Measurements from ENCODE around the gene OVAAL.

OVAAL gene

DNA sequence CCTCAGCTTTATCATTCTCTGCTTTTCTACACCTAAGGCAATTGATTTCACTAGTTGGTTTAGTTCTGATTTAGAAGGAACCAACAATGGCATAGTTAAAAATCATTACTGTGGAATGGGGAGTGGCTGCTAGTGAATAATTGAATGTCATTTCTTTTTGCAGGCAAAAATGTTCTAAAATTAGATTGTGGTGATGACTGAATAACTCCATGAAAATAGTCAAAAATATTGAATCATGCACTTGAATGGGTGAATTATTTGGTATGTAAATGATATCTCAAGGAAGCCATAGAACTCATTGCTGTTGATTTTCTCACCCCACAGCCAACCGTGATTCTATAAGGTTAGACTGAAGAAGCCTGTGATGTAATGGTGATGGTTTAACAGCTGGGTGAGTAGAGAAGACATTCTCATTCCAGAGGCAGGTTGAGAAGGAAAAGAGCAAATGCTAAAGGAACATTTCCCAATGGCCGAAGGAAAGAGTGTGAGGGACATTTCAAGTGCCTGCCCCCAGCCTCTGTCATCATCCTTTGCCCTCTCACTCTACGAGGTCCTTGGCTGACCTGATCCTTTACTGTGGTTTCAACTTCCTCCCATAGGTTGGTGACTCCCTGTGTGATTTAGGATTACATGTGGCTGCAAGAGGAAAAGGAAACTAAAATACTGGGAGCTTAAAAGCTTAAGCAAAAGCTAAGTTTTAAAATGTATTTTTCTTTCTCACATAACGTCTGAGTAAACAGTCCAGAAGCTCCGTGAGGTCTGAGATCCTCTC lies 12.5 kb downstream of the OVAAL start:
- no peak for DNase-seq

DNA sequence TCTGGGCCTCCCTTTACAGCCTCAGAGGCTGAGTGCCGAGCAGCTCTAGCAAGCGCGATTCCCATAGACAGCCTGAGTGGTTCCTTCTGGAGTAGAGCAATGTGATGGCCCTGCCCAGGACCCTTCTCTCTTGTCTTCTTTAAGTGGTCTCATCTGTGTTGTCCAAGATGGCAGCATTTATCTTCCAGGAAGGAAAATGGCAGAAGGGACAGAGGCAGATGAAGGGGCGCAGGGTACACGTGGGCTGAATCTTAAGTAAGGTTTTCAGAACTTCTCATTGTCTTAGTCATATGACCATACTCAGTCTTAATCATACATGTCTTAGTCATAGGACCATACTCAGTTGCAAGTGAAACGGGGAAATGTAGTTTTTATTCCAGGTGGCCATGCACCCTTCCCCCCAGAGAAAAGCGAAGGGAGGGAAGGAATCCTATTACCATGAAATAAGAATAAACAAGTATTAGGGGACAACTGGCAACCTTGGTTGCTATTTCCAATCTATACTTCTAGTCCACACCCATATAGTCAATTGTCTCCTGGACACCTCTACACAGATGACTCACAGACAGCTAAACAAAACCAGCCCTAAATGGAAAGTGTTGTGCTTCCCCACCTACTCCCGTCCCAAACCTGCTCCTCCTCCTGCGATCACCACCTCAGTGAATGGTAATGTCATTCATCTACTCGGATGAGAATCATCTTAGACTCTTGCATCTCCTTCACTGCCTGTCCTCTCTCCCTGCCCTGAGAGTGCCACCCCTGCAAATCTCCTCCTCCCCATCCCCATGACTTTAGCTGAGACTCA lies 13.3 kb downstream of the OVAAL start:
- peak; percentile 42 for DNase-seq

DNA sequence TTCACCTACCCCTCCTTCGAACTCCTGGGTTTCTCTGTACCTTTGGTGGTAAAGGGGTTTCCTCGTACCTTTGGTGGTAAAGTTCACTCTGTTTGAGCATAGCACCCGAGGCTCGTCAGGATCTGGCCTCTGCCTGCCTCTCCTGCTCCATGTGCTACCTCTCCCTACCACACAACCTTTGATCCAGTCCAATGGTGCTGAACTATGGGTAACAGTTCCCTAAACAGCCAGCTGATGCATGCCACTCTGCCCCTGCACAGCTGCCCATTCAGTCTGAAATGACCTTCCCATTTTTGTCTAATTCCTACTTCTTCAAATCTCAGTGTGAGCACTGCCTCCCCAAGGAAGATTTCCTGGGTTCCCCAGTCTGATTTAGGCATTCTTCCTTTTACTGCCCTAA lies 14.0 kb downstream of the OVAAL start:
- DNase-seq: no peak

DNA sequence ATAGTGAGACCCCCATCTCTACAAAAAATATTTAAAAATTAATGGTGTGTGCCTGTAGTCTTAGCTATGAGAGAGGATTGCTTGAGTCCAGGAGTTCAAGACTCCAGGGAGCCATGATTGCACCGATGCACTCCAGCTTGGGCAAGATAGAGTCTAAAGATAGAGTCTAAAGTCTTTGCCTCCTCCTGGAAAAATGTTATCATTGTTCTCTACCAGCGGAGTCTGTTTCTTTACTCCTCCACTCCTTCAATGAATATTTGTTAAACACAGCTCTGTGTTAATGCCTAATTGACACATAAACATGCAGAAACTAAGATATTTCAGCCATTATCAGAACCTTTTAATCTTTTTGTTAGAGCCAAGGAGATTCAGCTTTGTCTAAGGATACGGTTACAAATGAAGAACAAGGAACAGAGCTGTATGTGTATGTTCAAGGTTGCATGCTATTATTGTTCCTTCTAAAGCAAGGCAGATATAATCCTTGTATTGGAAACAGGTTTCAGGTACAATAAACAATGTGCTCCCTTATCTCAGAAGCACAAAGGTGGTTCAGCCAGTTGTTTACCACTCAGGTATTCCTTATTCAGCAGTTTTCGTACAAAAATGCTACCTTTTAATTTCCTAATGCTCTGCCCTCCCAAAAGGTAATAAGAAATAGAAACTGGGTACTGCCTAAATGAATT lies 15.4 kb downstream of the OVAAL start:
- DNase-seq: no peak

DNA sequence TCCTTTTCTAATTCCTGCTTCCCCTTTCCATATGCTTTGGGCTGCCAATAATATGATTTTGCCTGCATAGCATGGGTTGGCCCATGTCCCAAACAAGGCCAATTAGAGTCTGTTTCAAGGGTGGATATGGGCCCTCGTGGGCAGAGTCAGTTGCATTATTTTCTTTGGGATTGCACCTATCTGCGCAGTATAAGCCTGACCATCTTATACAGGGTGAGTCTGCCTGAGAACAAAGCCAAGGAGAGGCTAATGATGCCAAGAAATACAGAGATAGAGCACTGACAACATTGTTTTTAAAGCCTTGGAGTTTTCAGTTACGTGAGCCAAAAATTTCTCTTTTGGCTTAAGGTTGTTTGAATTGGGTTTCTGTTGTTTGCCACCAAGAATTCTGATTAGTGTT lies 18.6 kb downstream of the OVAAL start:
- DNase-seq: no peak

DNA sequence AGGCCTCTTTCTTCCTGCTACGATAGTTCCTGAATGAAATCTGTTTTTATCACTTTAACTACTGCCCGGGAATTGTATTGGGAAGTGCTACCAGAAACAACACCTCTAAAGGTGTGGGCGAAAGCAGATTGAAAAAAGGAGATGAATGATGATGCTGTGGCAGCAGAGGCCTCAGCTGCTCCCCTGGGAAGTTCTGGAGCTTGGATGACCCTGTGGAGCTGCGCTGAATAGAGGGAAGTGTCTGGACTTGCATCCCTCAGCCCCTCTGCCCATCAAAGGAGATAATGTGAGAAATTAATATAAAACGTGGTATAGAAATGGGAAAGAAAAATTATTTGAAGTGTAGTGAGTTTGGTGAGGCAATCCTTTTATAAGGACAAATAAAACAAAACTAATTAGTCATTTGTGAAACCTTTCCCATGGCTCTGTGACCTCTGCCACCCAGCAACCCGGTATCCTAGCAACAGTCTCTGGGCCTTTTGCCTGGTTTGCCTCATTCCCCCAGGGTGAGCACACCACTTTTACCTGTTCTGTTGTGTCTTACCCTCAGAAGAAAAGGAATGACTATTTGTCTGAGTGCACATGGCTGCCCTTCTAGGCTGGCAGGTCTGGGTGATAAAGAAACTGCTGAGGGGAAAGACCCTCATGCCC lies 21.3 kb downstream of the OVAAL start:
- DNase-seq: no peak

DNA sequence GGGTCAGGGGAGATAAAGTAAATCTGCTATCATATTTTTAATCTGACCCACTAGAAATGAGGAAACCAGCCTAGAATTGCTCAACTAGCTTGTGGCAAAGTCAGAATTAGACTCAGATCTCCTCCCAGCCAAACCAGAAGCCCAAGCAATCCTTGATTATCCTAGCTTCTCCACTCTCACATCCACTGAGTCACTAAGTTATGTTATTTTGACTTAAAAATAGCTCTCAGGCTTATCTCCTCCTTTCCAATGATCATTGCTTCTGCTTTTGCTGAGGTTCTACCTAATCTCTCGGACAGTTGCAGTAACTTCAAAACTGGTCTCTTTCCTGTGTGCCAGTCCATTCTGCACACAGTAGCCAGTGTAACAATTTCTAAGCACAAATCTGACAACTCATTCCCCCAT lies 22.9 kb downstream of the OVAAL start:
- DNase-seq: no peak

DNA sequence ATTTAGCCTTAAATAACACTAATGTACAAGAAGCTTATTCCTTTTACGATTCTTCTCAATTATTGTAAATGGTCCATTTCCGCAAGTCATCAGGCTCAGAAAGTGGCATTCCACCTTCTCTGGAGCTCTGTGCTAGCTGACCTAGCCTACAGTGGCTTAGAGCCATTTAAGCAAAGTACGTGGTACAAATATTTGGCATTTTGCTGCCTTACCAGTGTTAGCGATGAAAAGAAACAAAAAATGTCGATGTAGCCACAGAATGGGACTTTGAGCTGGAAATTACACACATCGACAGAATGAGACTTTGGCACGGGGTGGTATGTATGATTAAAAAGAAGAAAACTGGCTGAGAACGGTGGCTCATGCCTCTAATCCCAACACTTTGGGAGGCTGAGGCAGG lies 26.1 kb downstream of the OVAAL start:
- no peak for DNase-seq

DNA sequence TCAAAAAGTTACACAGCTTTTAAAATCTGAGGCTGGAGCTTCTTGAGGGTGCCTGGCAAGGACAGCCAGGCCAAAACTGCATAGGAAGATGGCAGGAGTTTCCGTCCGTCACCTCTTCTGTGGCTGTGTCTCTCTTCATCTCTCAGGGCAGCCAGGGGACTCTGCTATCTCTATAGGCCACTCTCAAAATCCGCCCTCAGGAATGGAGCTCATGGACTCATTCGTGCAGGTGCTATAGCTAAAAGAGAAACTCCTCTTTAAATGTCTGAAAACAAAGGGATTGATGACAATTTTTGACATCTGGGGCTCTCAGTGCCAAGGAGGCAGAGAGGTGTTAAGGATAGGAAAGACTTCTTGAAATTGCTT lies 27.2 kb downstream of the OVAAL start:
- DNase-seq: no peak

DNA sequence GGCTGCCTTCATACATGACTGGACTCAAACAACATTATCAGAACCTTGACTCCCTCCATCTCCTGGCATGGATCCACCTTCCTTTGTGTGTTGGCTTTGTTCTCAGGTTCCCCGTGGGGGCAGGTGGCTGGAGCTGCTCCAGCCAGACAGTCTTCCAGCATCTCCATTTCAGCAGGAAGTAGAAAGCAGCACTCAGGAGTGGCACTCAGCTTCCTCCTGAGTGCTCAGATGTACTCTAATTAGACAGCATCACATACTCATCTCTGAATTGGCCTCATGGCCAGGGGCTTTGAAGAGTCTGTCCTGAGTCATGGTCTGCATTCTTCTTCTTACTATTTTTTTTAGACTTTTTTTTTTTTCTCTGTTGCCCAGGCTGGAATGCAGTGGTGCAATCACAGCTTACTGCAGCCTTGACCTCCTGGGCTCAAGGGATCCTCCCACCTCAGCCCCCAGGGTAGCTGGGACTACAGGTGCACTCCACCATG lies 27.9 kb downstream of the OVAAL start:
- no peak for DNase-seq

DNA sequence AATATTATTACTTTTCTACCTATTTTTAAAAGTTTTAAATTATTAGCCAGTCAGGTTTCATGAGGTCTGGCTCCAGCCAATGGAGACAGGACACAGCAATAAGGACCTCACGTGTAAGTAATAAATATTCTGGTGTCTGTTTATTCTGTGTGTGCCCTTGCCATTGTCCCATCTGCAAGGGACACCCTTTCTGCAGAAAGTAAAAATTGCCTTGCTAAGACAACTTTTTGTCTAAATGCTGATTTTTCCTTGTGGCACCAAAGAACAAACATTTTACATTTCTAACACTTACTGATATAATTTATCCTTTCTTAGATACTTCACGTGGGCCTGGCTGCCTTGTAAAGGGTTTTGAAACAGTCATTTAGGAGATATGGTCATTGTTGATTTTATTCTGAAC lies 29.4 kb downstream of the OVAAL start:
- DNase-seq: no peak

DNA sequence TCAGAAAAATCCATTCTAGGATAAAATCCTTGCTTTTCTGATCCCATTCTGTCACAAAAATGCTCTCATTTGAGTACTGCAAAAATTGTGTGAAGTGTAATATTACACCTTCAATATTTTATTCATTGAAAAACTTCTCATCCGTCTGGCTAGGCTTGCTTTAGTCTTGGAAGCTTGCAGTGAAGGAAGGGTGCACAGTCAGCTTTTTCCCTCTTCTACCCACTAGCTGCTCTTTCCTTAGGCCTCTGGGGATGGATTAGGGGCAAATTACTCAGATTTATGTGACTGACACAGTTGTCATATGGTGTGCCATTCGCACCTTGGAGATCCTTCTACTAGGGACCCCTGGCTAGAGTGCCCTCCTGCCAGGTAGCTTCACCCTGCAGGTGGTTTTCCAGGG lies 32.1 kb downstream of the OVAAL start:
- no peak for DNase-seq

DNA sequence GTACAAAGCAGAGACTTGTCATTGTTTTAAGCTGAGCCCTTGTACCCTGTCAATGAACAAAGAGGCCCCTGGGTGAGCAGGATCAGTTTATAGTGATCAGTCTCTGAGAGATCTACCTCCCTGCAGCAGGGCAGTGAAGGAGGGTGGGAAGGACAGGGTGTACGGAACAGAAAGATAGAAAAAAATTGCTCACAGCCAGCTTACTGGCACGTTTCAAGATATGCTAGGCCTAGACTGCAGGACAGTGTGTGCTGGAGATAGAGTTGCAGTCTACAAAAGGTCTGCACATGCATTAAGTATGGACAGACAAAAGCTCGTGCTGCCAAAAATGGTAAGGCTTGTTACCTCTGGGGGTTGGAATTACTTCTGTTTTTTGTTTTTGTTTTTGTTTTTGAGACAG lies 34.6 kb downstream of the OVAAL start:
- no peak for DNase-seq

DNA sequence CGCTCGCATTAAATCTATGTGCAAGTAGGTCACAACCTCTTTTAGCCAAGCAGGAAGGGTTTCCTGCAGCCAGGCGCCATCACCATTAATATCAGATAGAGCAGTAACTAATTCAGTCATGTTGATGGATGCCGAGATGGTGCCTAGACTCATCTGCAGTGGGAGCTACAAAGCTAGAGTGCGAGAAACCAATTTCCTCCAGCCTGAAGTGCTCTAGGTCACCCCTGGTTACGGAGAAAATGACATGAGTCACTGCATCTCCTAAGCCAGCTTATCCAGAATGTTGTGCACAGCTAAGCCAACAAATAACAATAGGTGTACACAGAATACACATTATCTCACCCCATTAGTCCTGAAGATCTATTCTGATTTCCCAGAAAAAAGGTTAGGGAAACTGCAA lies 36.0 kb downstream of the OVAAL start:
- DNase-seq: no peak

DNA sequence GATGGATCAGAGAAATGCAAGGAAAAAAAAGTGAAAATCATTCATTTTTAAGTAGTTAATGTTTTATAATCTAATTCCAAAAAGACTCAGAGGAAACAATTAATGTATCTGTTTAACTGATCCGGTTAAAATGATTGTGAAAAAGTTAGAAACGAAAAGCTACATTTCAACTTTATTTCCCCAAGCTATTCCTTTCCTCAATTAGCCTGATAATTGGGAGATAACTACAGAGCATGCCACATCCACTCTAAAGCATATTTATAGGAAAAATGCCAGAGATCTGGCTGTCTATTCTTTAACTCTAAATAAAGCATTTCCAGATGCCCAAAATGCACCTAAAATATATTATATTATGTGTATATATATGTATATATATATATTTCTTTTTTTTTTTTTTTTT lies 37.2 kb downstream of the OVAAL start:
- no peak for DNase-seq

DNA sequence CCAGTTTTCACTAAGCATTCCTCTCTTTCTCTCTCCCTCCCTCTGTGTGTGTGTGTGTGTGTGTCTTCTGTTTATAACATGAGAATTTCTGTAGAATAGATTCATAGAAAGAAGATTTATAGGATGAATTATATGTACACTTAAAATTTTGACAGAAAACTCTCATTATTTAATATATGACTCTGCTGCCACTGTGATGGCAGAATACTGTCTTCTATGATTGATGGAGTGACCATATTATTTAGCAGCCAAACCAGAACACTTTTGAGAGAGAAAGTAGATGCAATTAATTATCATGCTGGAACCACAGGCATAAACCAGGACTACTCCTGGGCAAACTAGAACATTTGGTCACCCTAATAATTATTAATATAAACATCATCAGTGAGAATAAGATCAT lies 38.8 kb downstream of the OVAAL start:
- no peak for DNase-seq

DNA sequence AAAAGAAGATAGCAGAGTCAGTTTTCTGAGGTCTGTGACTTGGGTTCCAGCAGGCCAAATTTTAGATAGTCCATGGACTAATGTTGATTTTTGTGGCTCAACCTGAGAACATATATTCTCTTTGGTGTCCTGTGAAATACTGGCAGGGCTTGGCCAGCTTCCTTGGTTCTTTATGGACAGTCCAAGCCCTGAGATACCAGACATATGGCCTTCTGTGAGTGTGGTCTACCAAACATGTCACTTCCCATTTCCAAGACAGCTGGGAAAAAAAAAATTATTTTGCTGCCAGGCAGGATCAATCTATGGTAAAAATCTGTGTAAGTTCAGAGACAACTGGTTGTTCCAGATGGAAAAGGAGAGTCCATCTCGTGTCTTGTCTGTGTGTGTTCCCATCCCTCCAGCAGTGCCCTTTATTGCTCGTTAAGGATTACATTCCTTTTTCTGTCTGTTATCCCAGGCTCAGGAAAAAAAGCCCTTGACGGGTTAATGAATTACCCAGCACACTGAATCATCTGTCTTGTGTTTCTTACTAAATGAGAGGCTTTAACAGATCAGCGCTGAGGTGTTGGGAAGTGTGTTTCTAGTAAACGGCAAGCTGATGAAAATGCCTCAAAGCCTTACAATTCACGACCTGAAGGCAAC lies 39.7 kb downstream of the OVAAL start:
- DNase-seq: no peak

DNA sequence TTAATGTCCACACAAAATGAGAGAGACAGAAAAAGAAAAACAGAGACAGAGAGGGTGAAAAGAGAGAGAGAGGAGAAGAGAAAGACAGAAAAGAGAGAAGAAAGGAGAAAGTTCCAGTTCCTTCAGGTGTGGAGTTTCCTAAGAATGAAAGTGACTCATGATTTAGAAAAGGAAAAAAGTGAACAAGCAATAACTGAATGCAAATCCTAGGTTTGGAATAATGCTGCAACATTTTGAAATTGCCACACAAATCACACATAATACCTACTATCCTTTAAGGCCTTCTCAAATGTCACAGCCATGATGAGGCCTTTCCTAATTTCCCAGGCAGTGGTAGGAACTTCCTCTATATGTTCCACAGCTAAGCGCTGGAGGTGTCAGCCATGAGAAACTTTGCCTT lies 41.6 kb downstream of the OVAAL start:
- DNase-seq: no peak

DNA sequence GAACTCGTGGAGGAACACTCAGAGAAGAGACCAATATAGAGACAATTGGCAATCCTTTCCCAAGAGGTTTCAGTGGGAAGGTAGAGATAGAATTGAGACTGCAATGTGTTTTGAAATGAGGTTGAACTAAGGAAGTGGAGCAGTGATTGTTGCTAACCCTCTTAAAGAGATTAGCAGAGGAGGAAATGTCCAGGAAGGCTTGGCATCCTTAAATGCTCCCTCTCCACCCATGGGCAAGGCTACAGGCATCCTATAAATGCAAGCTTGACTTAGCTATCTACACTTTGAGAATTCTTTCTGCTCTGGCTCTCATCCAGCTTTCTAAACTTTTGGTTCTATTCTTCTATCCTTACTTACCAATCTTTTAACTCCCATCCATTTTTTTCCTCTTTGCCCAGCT lies 42.7 kb downstream of the OVAAL start:
- DNase-seq: no peak

DNA sequence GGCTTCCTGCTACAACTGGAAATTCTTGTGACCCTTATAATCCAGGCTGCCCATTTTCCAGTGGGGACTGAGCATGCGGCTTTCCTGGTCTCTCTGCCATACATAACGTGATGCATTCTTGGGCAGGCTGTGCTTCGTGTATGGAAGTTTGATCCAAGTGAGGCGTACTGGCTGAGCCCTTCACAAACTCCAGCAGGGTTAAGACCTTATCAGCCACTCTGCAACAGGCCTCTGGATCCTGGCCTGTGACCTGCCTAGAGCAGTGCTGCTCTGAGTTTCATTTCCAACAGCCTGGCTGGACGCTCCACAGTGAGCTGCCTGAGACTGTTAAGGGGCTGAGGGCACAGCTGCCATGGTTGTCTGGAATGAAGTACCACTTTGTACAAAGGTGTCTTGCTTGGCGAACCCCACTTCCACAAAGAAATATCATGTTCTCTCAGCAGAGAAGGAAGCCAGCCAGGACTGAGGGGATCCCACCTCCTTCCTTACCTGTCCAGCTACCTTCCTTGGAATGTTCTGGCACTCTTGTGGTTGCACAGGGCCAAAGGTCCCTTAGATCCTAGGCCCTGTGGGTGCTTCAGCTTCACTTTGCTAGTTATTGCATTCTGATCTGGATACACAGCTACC lies 44.6 kb downstream of the OVAAL start:
- DNase-seq: no peak

DNA sequence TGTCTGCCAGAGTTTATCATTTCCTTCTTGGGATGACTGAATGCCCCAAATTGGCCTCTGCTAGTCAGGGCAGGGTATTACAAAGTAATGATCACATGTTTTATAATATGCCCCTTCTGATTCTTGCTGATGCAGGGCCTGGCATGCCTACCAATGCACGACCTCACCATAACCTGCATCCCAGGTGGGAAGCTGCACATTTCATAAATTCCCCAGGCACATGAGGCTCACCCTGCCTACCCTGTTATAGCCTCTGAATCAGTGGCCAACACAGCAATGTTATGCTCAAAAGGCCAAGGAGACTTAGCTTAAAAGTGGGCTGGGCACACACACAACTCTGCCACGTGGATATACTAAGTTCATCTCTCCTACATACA lies 45.1 kb downstream of the OVAAL start:
- DNase-seq: no peak

DNA sequence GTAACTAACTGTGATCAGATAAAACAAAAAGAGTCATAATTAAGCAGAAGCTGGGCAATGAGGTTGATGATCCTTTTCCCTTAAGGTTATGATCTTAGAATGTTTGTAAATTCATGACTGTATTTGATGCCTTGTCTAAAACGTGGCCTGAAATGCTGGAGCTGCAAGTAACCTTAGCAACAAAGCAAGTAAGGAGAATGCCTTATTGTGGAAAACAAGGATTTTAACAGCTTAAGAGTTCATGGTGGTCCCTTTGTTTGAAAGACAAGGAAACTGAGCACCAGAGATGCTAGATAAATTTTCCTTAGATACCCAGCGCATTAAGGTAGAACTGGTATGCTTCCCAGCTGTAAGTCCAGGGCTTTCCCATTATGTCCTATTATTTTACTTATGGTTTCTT lies 47.4 kb downstream of the OVAAL start:
- no peak for DNase-seq
